Lung microvascular endothelial cell (primary cell): ENCODE measurements around the gene NBPF3. TPM values are rescaled to one million over a fixed set of nuclear protein-coding genes. Genes with fewer than 3 reads are reported as not detected.
"Not testable (repeated sequence)": the region's sequence is repeated elsewhere in the genome, so short reads cannot be mapped to it uniquely, and the experiment has no call there.

Source experiments
- DNase-seq, 2 donors: peaks; one replicate each; pipeline versions ENCODE4 v3.0.0 to v3.0.0-alpha.2; 2010; ENCODE audit warnings: low read depth in 2 of 2
- total RNA-seq: library from RNA; depleted of rRNA; stranded (reverse); fragments of >200 nt; gene quantifications from 2 replicates; pipeline ENCODE4 v1.2.1, GENCODE V29; 2014

The NBPF3 gene, protein sequence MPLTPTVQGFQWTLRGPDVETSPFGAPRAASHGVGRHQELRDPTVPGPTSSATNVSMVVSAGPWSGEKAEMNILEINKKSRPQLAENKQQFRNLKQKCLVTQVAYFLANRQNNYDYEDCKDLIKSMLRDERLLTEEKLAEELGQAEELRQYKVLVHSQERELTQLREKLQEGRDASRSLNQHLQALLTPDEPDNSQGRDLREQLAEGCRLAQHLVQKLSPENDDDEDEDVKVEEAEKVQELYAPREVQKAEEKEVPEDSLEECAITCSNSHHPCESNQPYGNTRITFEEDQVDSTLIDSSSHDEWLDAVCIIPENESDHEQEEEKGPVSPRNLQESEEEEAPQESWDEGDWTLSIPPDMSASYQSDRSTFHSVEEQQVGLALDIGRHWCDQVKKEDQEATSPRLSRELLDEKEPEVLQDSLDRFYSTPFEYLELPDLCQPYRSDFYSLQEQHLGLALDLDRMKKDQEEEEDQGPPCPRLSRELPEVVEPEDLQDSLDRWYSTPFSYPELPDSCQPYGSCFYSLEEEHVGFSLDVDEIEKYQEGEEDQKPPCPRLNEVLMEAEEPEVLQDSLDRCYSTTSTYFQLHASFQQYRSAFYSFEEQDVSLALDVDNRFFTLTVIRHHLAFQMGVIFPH
- 0.40 and 2.4 TPM in 2 replicates for total RNA-seq

DNA sequence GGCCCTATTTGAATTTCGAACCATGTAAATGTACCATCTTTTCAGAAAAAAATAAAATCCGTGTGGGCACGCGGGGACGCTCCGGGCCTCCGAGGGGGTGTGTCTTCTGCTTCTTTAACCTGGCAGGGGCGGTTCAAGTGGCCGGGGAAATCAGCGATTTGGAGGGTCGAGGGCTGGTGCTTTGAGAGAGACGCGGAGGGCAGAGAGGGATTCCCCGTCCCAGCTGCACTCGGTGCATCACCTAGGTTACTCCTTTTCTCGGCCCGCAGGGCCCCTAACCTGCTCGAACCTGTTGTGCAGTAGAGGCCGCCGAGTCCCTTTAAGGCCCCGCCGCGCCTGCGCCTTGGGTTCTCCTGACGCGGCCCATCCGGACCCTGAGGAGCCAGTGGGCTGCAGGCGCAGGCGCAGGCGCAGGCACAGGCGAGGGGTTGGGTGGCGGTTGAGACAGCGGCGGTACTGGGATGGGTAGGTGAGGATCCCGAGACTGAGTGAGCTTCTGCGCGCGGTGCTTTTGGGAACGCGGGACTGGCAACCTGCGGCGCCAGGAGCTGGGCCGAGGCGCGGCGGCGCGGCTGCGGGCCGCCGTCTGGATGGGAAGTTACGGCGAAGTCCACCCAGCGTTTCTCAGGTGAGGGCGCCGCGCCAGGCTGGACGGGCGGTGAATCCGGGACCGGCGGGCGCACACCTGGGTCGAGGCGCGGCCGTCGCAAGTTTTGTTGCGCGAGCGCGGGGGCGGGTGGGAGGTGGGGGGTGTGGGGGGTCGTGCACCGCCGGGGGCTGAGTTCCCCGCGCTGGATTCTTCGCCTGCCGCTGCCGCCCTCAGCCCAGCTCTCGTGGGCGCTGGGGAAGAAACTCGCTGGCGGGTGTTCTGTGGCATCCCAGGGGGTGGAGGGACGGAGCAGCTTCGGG lies at the start of gene NBPF3:
Gene NBPF3, plus strand, starts transcription at position 417 of the 909 bp plus-strand sequence. CDS start 4,950 bp downstream, outside the sequence.
- DNase-seq, result peak; percentile 65 to 90

- no peak for DNase-seq
Measured at GRCh38 chr1:21391497-21391896, 48.4 kb upstream of the NBPF3 start.

GRCh38 chr1:21392587-21393263 lies 47.2 kb upstream of the NBPF3 start:
- DNase-seq, result no peak

DNA sequence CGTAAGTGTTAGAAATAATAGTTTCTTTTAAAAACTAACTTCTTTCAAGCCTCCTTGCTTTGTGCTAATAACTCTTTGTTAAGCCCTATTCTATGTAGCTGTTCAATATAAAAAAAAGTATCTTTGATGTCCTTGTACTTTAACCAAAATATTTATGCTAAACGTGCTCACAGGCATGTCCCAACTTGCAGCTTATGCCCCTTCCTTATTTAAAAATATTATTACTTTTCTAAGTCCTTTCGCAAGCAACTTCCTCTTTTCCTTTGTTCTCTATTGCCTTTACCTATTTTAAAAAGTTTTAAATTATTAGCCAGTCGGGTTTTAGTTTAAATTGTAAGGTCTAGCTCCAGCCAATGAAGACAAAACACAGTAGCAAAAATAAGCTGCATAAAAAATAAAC lies 43.4 kb upstream of the NBPF3 start:
- no peak for DNase-seq

GRCh38 chr1:21397813-21398188 lies 42.1 kb upstream of the NBPF3 start:
- DNase-seq, result peak; percentile 10 to 80

DNA sequence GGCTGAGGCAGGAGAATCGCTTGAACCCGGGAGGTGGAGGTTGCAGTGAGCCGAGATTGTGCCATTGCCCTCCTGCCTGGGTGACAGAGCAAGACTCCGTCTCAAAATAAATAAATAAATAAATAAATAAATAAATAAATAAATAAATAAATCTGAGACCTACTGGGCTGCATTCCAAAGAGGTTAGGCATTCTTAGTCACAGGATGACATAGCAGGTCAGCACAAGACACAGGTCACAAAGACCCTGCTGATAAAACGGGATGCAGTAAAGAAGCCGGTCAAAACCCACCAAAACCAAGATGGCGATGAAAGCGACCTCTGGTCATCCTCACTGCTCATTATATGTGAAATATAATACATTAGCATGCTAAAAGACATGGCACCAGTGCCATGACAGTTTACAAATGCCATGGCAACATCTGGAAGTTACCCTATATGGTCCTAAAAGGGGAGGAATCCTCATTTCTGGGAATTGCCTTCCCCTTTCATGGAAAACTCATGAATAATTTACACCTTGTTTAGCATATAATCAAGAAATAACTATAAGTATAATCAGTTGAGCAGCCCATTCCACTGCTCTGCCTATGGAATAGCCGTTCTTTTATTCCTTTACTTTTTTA lies 38.1 kb upstream of the NBPF3 start:
- not testable (repeated sequence) for DNase-seq

DNA sequence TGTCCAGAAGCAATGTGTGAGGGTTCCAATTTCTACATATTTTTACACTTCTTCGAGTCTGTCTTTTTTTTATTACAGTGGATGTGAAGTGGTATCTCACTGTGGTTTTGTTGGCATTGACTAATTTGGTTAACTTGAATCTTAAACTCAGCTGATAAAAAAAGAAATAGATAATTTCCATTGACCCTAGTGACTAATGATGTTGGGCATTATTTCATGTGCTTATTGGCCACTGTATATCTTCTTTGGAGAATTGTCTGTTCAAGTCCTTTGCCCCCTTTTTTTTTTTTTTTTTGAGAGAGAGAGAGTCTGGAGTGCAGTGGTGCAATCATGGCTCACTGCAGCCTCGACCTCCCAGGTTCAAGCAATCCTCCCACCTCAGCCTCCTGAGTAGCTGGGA lies 33.3 kb upstream of the NBPF3 start:
- no peak for DNase-seq

DNA sequence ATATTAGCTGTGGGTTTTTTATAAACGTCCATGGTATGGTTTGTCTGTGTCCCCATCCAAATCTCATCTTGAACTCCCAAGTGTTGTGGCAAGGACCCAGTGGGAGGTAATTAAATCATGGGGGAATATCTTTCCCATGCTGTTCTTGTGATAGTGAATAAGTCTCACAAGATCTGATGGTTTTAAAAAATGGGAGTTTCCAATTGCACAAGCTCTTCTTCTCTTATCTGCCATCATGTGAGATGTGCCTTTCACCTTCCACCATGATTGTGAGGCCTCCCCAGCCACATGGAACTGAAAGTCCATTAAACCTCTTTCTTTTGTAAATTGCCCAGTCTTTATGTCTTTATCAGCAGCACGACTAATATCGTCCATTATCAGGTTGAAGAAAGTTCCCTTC lies 30.0 kb upstream of the NBPF3 start:
- not testable (repeated sequence) for DNase-seq

DNA sequence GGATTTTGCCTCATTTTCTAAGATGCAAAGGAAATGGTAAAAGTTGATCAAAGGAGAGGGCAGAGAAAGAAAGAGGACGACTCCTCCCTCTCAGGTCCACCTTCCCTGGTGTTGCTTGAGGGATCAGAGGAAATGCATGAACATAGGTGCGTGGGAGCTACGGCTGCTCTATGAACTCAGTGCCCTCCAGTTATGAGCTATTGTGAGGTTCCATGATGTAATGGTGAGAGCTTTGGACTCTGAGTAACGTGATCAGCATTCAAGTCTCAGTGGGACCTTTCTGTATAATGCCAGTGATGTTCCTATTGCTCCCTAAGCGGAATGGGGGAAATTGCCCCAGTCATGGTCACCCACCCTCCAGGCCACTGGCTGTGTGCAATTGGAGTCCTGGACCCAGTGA lies 25.9 kb upstream of the NBPF3 start:
- no peak for DNase-seq

DNA sequence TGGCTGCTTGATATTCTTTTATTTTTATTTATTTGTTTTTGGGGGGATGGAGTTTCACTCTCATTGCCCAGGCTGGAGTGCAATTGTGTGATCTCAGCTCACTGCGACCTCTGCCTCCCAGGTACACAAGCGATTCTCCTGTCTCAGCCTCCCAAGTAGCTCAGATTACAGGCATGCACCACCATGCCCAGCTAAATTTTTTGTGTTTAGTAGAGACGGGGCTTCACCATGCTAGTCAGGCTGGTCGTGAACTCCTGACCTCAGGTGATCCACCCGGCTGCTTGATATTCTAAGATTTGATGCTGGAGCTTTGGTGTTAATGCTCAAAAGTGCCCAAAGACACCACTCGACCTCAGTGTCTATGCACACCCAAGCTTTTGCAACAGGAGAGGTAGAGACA lies 19.6 kb upstream of the NBPF3 start:
- not testable (repeated sequence) for DNase-seq

- not testable (repeated sequence) for DNase-seq
Measured at GRCh38 chr1:21421307-21421706, 18.6 kb upstream of the NBPF3 start.

DNA sequence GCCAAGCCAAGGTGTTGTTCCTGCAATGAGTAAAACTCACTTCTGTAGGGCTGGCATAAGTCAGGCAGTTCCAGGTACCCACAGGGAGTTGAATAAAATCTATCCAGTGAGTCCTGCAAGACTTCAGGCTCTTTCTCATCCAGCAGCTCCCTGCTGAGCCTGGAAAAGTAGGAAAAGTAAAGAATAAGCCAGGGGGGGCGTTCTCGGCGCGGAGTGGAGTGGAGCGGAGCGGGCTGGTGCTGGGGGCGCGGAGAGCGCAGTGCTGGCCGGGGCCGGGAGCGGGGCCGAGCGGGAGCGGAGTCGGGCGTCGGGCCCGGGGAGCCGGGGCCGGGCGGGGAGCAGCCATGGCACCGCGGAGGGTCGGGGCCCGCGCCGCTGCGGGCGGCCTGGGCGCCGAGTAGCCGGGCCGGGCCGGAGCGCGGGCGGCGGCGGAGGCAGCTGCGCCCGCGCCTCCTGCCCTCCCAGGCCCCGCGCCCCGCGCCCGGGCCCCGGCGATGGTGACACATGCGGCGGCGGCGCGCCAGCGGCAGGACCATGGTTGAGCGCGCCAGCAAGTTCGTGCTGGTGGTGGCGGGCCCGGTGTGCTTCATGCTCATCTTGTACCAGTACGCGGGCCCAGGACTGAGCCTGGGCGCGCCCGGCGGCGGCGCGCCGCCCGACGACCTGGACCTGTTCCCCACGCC lies 12.0 kb upstream of the NBPF3 start:
- not testable (repeated sequence) for DNase-seq

GRCh38 chr1:21428481-21429073 lies 11.4 kb upstream of the NBPF3 start:
- DNase-seq, result not testable (repeated sequence)

- DNase-seq, result not testable (repeated sequence)
Measured at GRCh38 chr1:21429210-21429609, 10.7 kb upstream of the NBPF3 start.

- DNase-seq, result not testable (repeated sequence)
Measured at GRCh38 chr1:21430875-21431274, 9.1 kb upstream of the NBPF3 start.

DNA sequence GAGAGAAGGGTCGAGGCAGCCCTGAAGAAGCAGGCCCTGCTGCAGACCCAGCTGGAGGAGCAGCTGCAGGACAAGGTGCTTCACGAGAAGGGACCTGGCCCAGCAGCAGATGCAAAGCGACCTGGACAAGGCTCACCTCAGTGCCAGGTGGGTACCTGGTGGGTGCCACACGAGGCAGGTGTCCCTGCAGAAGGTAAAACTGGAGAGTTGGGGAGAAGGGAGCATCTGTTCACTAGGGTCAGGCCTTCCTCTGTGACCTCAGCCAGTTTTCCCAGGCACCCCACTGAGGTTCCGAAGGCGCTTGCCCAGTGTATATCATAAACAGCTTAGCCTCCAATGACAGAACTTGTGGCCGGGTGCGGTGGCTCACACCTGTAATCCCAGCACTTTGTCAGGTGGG lies 5.5 kb upstream of the NBPF3 start:
- DNase-seq, result no peak

DNA sequence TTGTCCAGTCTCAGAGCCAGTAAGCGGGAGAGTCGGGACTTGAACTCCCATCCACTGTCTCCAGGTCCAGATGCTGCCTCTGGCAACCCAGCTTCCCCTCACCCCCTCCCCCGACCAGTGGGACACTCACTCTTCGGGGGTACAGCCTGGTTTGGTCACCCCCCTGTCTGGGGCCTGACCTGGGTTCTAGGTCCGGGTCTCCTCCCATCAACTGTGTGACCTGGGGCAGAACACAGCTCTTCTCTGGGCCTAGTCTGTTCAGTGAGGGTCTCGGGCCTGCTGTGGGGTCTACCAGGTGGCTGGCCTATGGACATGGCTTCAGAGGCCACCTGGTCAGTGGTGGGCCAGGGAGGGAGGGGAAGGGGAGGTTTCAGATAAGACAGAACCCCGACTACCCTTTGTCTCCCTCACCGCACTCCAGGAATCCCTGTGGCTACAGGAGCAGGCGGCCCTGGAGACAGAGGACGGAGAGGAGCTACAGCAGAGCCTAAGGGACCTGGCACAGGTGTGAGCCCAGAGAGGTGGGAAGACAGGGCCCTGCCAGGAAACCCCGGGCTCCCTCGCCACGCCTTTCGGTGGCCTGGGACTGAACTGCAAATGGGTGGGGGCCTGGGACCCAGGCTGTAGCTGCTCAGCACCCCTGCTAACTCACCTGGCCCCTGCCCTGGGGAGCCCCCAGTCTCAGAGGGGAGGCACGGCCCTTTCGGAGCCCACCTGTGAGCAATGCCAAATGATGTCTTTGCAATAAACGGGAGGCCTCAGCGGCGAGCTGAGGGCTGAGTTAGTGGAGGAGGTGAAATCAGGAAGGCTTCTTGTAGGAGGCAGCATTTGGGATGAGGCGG lies 4.1 kb upstream of the NBPF3 start:
- DNase-seq, result no peak

- no peak for DNase-seq
Measured at GRCh38 chr1:21436488-21437340, 3.2 kb upstream of the NBPF3 start.
